Neural cell (in vitro differentiated cells): Measurements from ENCODE around the gene SHISA7. TPM values are rescaled to one million over a fixed set of nuclear protein-coding genes. Genes with fewer than 3 reads are reported as not detected.

Experiments
- H2AFZ ChIP-seq: fragments of 200-600, 300-800 bp; sonication (generic), shearing (Covaris generic); 2 replicates; pipeline ENCODE4 v1.6.0; 2014; ENCODE audit warnings: low read depth, mild to moderate bottlenecking, antibody characterized with exemption, low read length, moderate library complexity
- H3F3A ChIP-seq: fragments of 200-600 bp; shearing (Covaris generic); 2 replicates; pipeline ENCODE4 v1.6.1; 2016; ENCODE audit warnings: mild to moderate bottlenecking, moderate library complexity, mixed read lengths, antibody characterized with exemption, low read length; ENCODE audit not compliant: insufficient read depth, poor library complexity, severe bottlenecking
- H3K27ac ChIP-seq: fragments of 200-600, 300-800 bp; sonication (generic), shearing (Covaris generic); 2 replicates; pipeline ENCODE4 v1.5.1; 2014; ENCODE audit warnings: mild to moderate bottlenecking, low read length, moderate library complexity
- H3K27me3 ChIP-seq: fragments of 300-800, 200-600 bp; sonication (generic), shearing (Covaris generic); 2 replicates; pipeline ENCODE4 v1.6.0; 2014; ENCODE audit warnings: mild to moderate bottlenecking, low read depth, low read length, moderate library complexity; ENCODE audit not compliant: insufficient read depth
- H3K36me3 ChIP-seq: fragments of 300-800, 200-600 bp; sonication (generic), shearing (Covaris generic); 2 replicates; pipeline ENCODE4 v1.5.1; 2014; ENCODE audit warnings: mild to moderate bottlenecking, antibody characterized with exemption, low read length, moderate library complexity; ENCODE audit not compliant: insufficient read depth
- H3K4me2 ChIP-seq: fragments of 300-800, 200-600 bp; sonication (generic), shearing (Covaris generic); 2 replicates; pipeline ENCODE4 v1.6.0; 2014; ENCODE audit warnings: mild to moderate bottlenecking, low read length
- H3K4me3 ChIP-seq: fragments of 300-800, 200-600 bp; sonication (generic), shearing (Covaris generic); 2 replicates; pipeline ENCODE4 v1.5.1; 2014; ENCODE audit warnings: mild to moderate bottlenecking, low read length, moderate library complexity
- H3K79me2 ChIP-seq: fragments of 200-600 bp; shearing (Covaris generic); replicated peaks from 2 replicates; pipeline ENCODE4 v1.6.0; 2014; ENCODE audit warnings: mild to moderate bottlenecking, low read length, moderate library complexity; ENCODE audit not compliant: insufficient read depth
- H3K9ac ChIP-seq: fragments of 300-800, 200-600 bp; sonication (generic), shearing (Covaris generic); 2 replicates; pipeline ENCODE4 v1.6.1; 2016; ENCODE audit warnings: mild to moderate bottlenecking, low read length, mixed read lengths
- H3K9me2 ChIP-seq: fragments of 200-600 bp; shearing (Covaris generic); 2 replicates; pipeline ENCODE4 v1.6.1; 2016; ENCODE audit warnings: mild to moderate bottlenecking, low read length, mixed read lengths; ENCODE audit not compliant: insufficient read depth
- H3K9me3 ChIP-seq: fragments of 200-600, 300-800 bp; sonication (generic), shearing (Covaris generic); 2 replicates; pipeline ENCODE4 v1.6.1; 2016; ENCODE audit warnings: mild to moderate bottlenecking, mixed run types, low read length, moderate library complexity, mixed read lengths
- H4K20me1 ChIP-seq: fragments of 200-600 bp; shearing (Covaris generic); 2 replicates; pipeline ENCODE4 v1.6.1; 2016; ENCODE audit warnings: mild to moderate bottlenecking, mixed run types; ENCODE audit not compliant: insufficient read depth
- EP300 ChIP-seq: fragments of 450-650 bp; conservative IDR thresholded peaks from 2 replicates; pipeline ENCODE4 v1.6.1; 2014; ENCODE audit warnings: antibody characterized with exemption, mild to moderate bottlenecking, moderate library complexity; ENCODE audit not compliant: poor library complexity, severe bottlenecking
- EZH2 ChIP-seq: fragments of 200-600, 300-800 bp; shearing (Covaris generic), sonication (generic); IDR thresholded peaks from 2 replicates; pipeline ENCODE4 v1.6.1; 2014; ENCODE audit warnings: antibody characterized with exemption, low read length, borderline replicate concordance, mild to moderate bottlenecking; ENCODE audit not compliant: insufficient read depth, poor library complexity, severe bottlenecking
- MXI1 ChIP-seq: fragments of 450-650 bp; conservative IDR thresholded peaks from 2 replicates; pipeline ENCODE4 v1.6.1; 2014; ENCODE audit warnings: antibody characterized with exemption, mild to moderate bottlenecking; ENCODE audit not compliant: poor library complexity, severe bottlenecking
- POLR2AphosphoS5 ChIP-seq: IDR thresholded peaks from 2 replicates; pipeline ENCODE4 v1.6.1; 2012
- RAD21 ChIP-seq: fragments of 450-650 bp; conservative IDR thresholded peaks from 2 replicates; pipeline ENCODE4 v1.6.1; 2014; ENCODE audit warnings: antibody characterized with exemption, mild to moderate bottlenecking, moderate library complexity
- SMC3 ChIP-seq: fragments of 450-650 bp; conservative IDR thresholded peaks from 2 replicates; pipeline ENCODE4 v1.6.1; 2014; ENCODE audit warnings: antibody characterized with exemption, mild to moderate bottlenecking, moderate library complexity; ENCODE audit not compliant: poor library complexity
- TAF1 ChIP-seq: IDR thresholded peaks from 2 replicates; pipeline ENCODE4 v1.6.1; 2012; ENCODE audit warnings: low read depth
- polyA plus RNA-seq: library from polyadenylated mRNA; depleted of rRNA; stranded (reverse); fragments of >200 nt; gene quantifications from 2 replicates; pipeline ENCODE4 v1.2.3, GENCODE V29; 2014
- TF ChIP-seq, protein P1 (sequence below): fragments of 450-650 bp; IDR thresholded peaks from 2 replicates; pipeline ENCODE4 v1.5.1; 2014; ENCODE audit warnings: antibody characterized with exemption, mild to moderate bottlenecking, moderate library complexity; ENCODE audit not compliant: poor library complexity, severe bottlenecking
- TF ChIP-seq, protein P2 (sequence below): IDR thresholded peaks from 2 replicates; pipeline ENCODE4 v1.6.1; 2012; ENCODE audit warnings: borderline replicate concordance

The SHISA7 gene
- polyA plus RNA-seq, 1 donor from 2014 or later: 4.5 TPM

DNA sequence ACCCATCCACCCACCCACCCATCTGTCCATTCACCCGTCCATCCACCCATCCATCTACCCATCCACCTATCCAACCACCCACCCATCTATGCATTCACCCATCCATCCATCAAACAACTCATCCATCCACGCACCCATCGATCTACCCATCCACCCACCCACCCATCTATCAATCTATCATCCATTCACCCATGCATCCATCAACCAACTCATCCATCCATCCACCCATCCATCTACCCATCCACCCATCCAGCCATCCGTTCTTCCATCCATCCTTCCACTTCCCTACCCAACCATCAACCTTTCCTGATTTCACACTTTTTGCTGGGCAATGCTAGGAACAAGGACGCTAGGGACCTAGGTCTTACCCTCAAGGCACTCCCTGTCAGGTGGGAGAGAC is 61.1 kb downstream of the SHISA7 start:
- Histone ChIP-seq H3K27ac (no peak overlapping the region), H3K9me2 (no peaks in the 10 kb centered on the region), H3K9me3 (no peaks in the 10 kb centered on the region), H3F3A (no peaks in the 10 kb centered on the region), H3K9ac (no peak overlapping the region), H4K20me1 (peaks cover 7% of the 10 kb centered on the region), H3K36me3 (no peaks in the 10 kb centered on the region), H3K27me3 (peaks cover 3% of the 10 kb centered on the region), H2AFZ (no peak overlapping the region), H3K4me3 (no peak overlapping the region), H3K4me2 (no peak overlapping the region), H3K79me2 (peaks cover 11% of the 10 kb centered on the region)
- TF ChIP-seq, protein P1, sequence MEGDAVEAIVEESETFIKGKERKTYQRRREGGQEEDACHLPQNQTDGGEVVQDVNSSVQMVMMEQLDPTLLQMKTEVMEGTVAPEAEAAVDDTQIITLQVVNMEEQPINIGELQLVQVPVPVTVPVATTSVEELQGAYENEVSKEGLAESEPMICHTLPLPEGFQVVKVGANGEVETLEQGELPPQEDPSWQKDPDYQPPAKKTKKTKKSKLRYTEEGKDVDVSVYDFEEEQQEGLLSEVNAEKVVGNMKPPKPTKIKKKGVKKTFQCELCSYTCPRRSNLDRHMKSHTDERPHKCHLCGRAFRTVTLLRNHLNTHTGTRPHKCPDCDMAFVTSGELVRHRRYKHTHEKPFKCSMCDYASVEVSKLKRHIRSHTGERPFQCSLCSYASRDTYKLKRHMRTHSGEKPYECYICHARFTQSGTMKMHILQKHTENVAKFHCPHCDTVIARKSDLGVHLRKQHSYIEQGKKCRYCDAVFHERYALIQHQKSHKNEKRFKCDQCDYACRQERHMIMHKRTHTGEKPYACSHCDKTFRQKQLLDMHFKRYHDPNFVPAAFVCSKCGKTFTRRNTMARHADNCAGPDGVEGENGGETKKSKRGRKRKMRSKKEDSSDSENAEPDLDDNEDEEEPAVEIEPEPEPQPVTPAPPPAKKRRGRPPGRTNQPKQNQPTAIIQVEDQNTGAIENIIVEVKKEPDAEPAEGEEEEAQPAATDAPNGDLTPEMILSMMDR: no peak
- TF ChIP-seq MXI1 (no peak), RAD21 (no peak), SMC3 (no peak), POLR2AphosphoS5 (no peak), EP300 (no peak), TAF1 (no peak), EZH2 (no peak)
- TF ChIP-seq, protein P2, sequence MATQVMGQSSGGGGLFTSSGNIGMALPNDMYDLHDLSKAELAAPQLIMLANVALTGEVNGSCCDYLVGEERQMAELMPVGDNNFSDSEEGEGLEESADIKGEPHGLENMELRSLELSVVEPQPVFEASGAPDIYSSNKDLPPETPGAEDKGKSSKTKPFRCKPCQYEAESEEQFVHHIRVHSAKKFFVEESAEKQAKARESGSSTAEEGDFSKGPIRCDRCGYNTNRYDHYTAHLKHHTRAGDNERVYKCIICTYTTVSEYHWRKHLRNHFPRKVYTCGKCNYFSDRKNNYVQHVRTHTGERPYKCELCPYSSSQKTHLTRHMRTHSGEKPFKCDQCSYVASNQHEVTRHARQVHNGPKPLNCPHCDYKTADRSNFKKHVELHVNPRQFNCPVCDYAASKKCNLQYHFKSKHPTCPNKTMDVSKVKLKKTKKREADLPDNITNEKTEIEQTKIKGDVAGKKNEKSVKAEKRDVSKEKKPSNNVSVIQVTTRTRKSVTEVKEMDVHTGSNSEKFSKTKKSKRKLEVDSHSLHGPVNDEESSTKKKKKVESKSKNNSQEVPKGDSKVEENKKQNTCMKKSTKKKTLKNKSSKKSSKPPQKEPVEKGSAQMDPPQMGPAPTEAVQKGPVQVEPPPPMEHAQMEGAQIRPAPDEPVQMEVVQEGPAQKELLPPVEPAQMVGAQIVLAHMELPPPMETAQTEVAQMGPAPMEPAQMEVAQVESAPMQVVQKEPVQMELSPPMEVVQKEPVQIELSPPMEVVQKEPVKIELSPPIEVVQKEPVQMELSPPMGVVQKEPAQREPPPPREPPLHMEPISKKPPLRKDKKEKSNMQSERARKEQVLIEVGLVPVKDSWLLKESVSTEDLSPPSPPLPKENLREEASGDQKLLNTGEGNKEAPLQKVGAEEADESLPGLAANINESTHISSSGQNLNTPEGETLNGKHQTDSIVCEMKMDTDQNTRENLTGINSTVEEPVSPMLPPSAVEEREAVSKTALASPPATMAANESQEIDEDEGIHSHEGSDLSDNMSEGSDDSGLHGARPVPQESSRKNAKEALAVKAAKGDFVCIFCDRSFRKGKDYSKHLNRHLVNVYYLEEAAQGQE: no peak

DNA sequence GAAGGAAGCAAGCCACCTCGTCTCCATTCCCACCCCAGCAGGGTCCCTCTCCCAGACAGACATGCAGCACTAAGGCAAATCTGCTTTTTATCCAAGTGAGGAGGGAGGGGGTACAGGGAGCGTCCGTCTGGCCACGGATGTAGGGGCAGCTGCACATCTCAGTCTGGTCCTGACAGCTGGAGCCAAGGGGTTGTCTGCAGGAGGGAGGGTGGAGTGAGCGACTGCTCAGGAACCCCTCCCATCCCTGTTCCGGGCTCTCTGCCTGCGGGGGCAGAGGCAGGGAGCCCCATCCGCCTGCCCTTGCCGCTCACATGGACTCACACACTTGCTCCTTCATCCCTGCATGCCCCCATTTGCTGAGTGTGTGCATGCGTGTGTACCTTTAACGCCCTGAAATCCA is 63.9 kb downstream of the SHISA7 start:
- Histone ChIP-seq H3K9ac (no peak overlapping the region), H3K4me3 (no peak overlapping the region), H2AFZ (no peak overlapping the region), H3F3A (no peaks in the 10 kb centered on the region), H4K20me1 (no peaks in the 10 kb centered on the region), H3K36me3 (no peaks in the 10 kb centered on the region), H3K27me3 (peaks cover 3% of the 10 kb centered on the region), H3K4me2 (no peak overlapping the region), H3K79me2 (no peaks in the 10 kb centered on the region), H3K9me2 (no peaks in the 10 kb centered on the region), H3K9me3 (no peaks in the 10 kb centered on the region), H3K27ac (no peak overlapping the region)
- TF ChIP-seq, protein P1: no peak
- TF ChIP-seq SMC3: no peak
- TF ChIP-seq, protein P2: no peak
- TF ChIP-seq TAF1: no peak
- TF ChIP-seq RAD21: no peak
- TF ChIP-seq EZH2: no peak
- no peak for TF ChIP-seq POLR2AphosphoS5
- no peak for TF ChIP-seq EP300
- TF ChIP-seq MXI1: no peak
